GM23338 (cell line): ENCODE data around the gene CAPN8. TPM values are rescaled to one million over a fixed set of nuclear protein-coding genes. Genes with fewer than 3 reads are reported as not detected.

Experiments
- ATAC-seq: fragments of 200-7000 bp; cut with Tn5 transposase; 3 replicates; pipeline ENCODE4 v1.9.1; 2020
- DNase-seq: peaks from one replicate; pipeline ENCODE4 v3.0.0-alpha.2; 2015; ENCODE audit warnings: low spot score
- H2AFZ ChIP-seq: fragments of 200-600 bp; sonication (generic); 2 replicates; pipeline ENCODE4 v1.8.0; 2016; ENCODE audit warnings: antibody characterized with exemption, mild to moderate bottlenecking, moderate library complexity
- H3F3A ChIP-seq: fragments of 200-600 bp; sonication (generic); replicated peaks from 2 replicates; pipeline ENCODE4 v1.8.0; 2017; ENCODE audit warnings: antibody characterized with exemption, mixed run types, low read depth
- H3K27ac ChIP-seq: fragments of 200-600 bp; sonication (generic); 2 replicates; pipeline ENCODE4 v1.6.1; 2016; ENCODE audit warnings: low read depth
- H3K27me3 ChIP-seq: fragments of 200-600 bp; sonication (generic); 2 replicates; pipeline ENCODE4 v1.8.0; 2016; ENCODE audit warnings: mild to moderate bottlenecking, mixed run types, moderate library complexity; ENCODE audit not compliant: insufficient read depth
- H3K36me3 ChIP-seq: fragments of 200-600 bp; sonication (generic); 2 replicates; pipeline ENCODE4 v1.8.0; 2016; ENCODE audit warnings: mild to moderate bottlenecking; ENCODE audit not compliant: insufficient read depth
- H3K4me1 ChIP-seq: fragments of 200-600 bp; sonication (generic); 2 replicates; pipeline ENCODE4 v1.8.0; 2016; ENCODE audit warnings: mild to moderate bottlenecking, moderate library complexity; ENCODE audit not compliant: insufficient read depth
- H3K4me2 ChIP-seq: fragments of 200-600 bp; sonication (generic); 2 replicates; pipeline ENCODE4 v1.7.1; 2017; ENCODE audit warnings: mixed run types
- H3K4me3 ChIP-seq: fragments of 200-600 bp; sonication (generic); 2 replicates; pipeline ENCODE4 v1.6.1; 2016; ENCODE audit warnings: mixed run types
- H3K79me2 ChIP-seq: fragments of 200-600 bp; sonication (generic); replicated peaks from 2 replicates; pipeline ENCODE4 v1.8.0; 2017; ENCODE audit warnings: mild to moderate bottlenecking; ENCODE audit not compliant: insufficient read depth
- H3K9me2 ChIP-seq: fragments of 200-600 bp; sonication (generic); 2 replicates; pipeline ENCODE4 v1.8.0; 2017; ENCODE audit not compliant: insufficient read depth
- H4K20me1 ChIP-seq: fragments of 200-600 bp; sonication (generic); replicated peaks from 2 replicates; pipeline ENCODE4 v1.8.0; 2017; ENCODE audit warnings: mild to moderate bottlenecking; ENCODE audit not compliant: insufficient read depth
- H3K27ac Mint-ChIP-seq: 2 replicates; pipeline ENCODE4 v1.8.0; 2020; ENCODE audit warnings: inconsistent platforms, mild to moderate bottlenecking, moderate library complexity, mixed read lengths
- H3K27me3 Mint-ChIP-seq: 3 replicates; pipeline ENCODE4 v1.8.0; 2022; ENCODE audit warnings: low read depth, mild to moderate bottlenecking, moderate library complexity, mixed read lengths, inconsistent platforms; ENCODE audit not compliant: insufficient read depth, poor library complexity
- H3K36me3 Mint-ChIP-seq: 3 replicates; pipeline ENCODE4 v1.8.0; 2021; ENCODE audit warnings: low read depth, mild to moderate bottlenecking, inconsistent platforms, moderate library complexity, mixed read lengths
- H3K4me1 Mint-ChIP-seq: 3 replicates; pipeline ENCODE4 v1.8.0; 2020; ENCODE audit warnings: mild to moderate bottlenecking, inconsistent platforms, mixed read lengths
- H3K4me3 Mint-ChIP-seq: 3 replicates; pipeline ENCODE4 v1.8.0; 2021; ENCODE audit warnings: moderate library complexity, mild to moderate bottlenecking, inconsistent platforms, mixed read lengths
- H3K9me3 Mint-ChIP-seq: 3 replicates; pipeline ENCODE4 v1.8.0; 2020; ENCODE audit warnings: moderate library complexity, mild to moderate bottlenecking, inconsistent platforms, mixed read lengths
- CREB1 ChIP-seq: fragments of 250-450 bp; sonication (Bioruptor Pico); IDR thresholded peaks from 2 replicates; pipeline ENCODE4 v1.5.0; 2020; ENCODE audit warnings: low read depth, mild to moderate bottlenecking, moderate library complexity
- CTCF ChIP-seq, 2 experiments: fragments of 200-600 bp in 1 of 2; sonication (generic) in 1 of 2; conservative IDR thresholded peaks; 2 replicates each; pipeline versions ENCODE4 v1.5.1 to v1.6.1; 2016 to 2017; ENCODE audit warnings: antibody characterized with exemption in 2 of 2, low read depth in 2 of 2, mild to moderate bottlenecking in 2 of 2, moderate library complexity in 1 of 2
- ETS1 ChIP-seq: IDR thresholded peaks from 2 replicates; pipeline ENCODE4 v1.6.1; 2016; ENCODE audit warnings: antibody characterized with exemption
- EZH2 ChIP-seq: fragments of 200-600 bp; sonication (generic); IDR thresholded peaks from one replicate; pipeline ENCODE4 v1.8.0; 2017; ENCODE audit warnings: antibody characterized with exemption, mild to moderate bottlenecking, low read depth; ENCODE audit not compliant: unreplicated experiment
- EZH2phosphoT487 ChIP-seq: fragments of 200-600 bp; sonication (generic); IDR thresholded peaks from one replicate; pipeline ENCODE4 v1.8.1; 2018; ENCODE audit warnings: antibody characterized with exemption; ENCODE audit not compliant: unreplicated experiment
- JUNB ChIP-seq: IDR thresholded peaks from one replicate; pipeline ENCODE4 v1.6.1; 2016; ENCODE audit warnings: antibody characterized with exemption; ENCODE audit not compliant: unreplicated experiment
- NANOG ChIP-seq: IDR thresholded peaks from 2 replicates; pipeline ENCODE4 v1.6.1; 2016; ENCODE audit warnings: antibody characterized with exemption, borderline replicate concordance
- POLR2AphosphoS5 ChIP-seq: IDR thresholded peaks from 2 replicates; pipeline ENCODE4 v1.6.1; 2016; ENCODE audit warnings: antibody characterized with exemption, low read depth
- REST ChIP-seq: IDR thresholded peaks from one replicate; pipeline ENCODE4 v1.6.1; 2018; ENCODE audit warnings: antibody characterized with exemption; ENCODE audit not compliant: unreplicated experiment
- STAT1 ChIP-seq: IDR thresholded peaks from one replicate; pipeline ENCODE4 v1.6.1; 2016; ENCODE audit warnings: antibody characterized with exemption; ENCODE audit not compliant: unreplicated experiment
- ZNF114 ChIP-seq: fragments of 250-450 bp; sonication (Bioruptor Pico); IDR thresholded peaks from 2 replicates; pipeline ENCODE4 v1.5.0; 2020; ENCODE audit warnings: mild to moderate bottlenecking, moderate library complexity
- ZNF331 ChIP-seq: fragments of 250-450 bp; sonication (Bioruptor Pico); IDR thresholded peaks from 2 replicates; pipeline ENCODE4 v1.5.0; 2020; ENCODE audit warnings: low read depth, mild to moderate bottlenecking, moderate library complexity
- ZNF462 ChIP-seq: fragments of 250-450 bp; sonication (Bioruptor Pico); IDR thresholded peaks from 2 replicates; pipeline ENCODE4 v1.5.0; 2020; ENCODE audit warnings: mild to moderate bottlenecking, moderate library complexity
- polyA plus RNA-seq: library from polyadenylated mRNA; unstranded; fragments of >200 nt; fragmentation: Nextera tagmentation; extraction: Ambion mirVana; gene quantifications from 2 replicates; pipeline ENCODE4 v1.2.1, GENCODE V29; 2016
- total RNA-seq: library from RNA; depleted of rRNA; stranded (reverse); fragments of >200 nt; shearing (Covaris generic); gene quantifications from 2 replicates; pipeline ENCODE4 v1.2.3, GENCODE V29; 2014

CAPN8 gene
- total and polyA plus RNA-seq, 2 experiments from 2014 or later, result not detected

- H3K27me3 ChIP-seq, result no peaks in the 10 kb centered on the region
- H3K36me3 Mint-ChIP-seq, result no peaks in the 10 kb centered on the region
- no peak for DNase-seq
- peaks cover 37% of the 10 kb centered on the region for H3K4me1 Mint-ChIP-seq
- H3K9me3 Mint-ChIP-seq, result peaks cover 6% of the 10 kb centered on the region; the same call in 2 of the 3 replicates
- H3K36me3 ChIP-seq, result no peaks in the 10 kb centered on the region
- ATAC-seq, result no peak
- H3K4me3 ChIP-seq, result no peak overlapping the region
- H4K20me1 ChIP-seq, result no peaks in the 10 kb centered on the region
- no peak overlapping the region for H2AFZ ChIP-seq
- H3K9me2 ChIP-seq, result 0 out of 2 replicates have a peak, but pooled peaks cover 7% of the 10 kb centered on the region
- H3K27ac ChIP-seq, result no peak overlapping the region
- peaks cover 22% of the 10 kb centered on the region for H3K4me1 ChIP-seq
- no peak overlapping the region for H3K4me2 ChIP-seq
- TF ChIP-seq EZH2, result no peak
- no peak for TF ChIP-seq REST
- no peak for TF ChIP-seq CREB1
- TF ChIP-seq CTCF (conservative IDR thresholded peaks at IDR 0.05; ENCODE audit: low read depth in 2 of 2), result no peak
- no peak for TF ChIP-seq EZH2phosphoT487
- no peak for TF ChIP-seq ZNF114 (CRISPR knock-in tag)
- no peak for TF ChIP-seq NANOG
- TF ChIP-seq POLR2AphosphoS5, result no peak
- TF ChIP-seq ZNF462 (CRISPR knock-in tag), result no peak
- TF ChIP-seq STAT1, result no peak
- TF ChIP-seq ZNF331 (CRISPR knock-in tag), result no peak
- no peak for TF ChIP-seq JUNB
- no peak for TF ChIP-seq ETS1
- H3F3A ChIP-seq, result 0 out of 2 replicates have a peak, but pooled peaks cover 6% of the 10 kb centered on the region
- peaks cover 10% of the 10 kb centered on the region for H3K27me3 Mint-ChIP-seq
- H3K27ac Mint-ChIP-seq, result no peak overlapping the region
- no peak overlapping the region for H3K4me3 Mint-ChIP-seq
- no peaks in the 10 kb centered on the region for H3K79me2 ChIP-seq
These were observed 19.6 kb downstream of the CAPN8 start for GRCh38 chr1:223645903-223646302.
